IMR-90 (cell line): ENCODE data around the gene LFNG. TPM values are rescaled to one million over a fixed set of nuclear protein-coding genes. Genes with fewer than 3 reads are reported as not detected.

Experiments used
- ATAC-seq: fragments of 200-7000 bp; cut with Tn5 transposase; 2 replicates; pipeline ENCODE4 v1.9.1; 2020; ENCODE audit warnings: low read depth, mild to moderate bottlenecking, moderate library complexity
- BruUV-seq: library from RNA; stranded (reverse); fragments of 400-500 nt; replicated peaks from 2 replicates; lab custom pipeline; 2021; lab: Mats Ljungman, UMichigan
- CTCF ChIA-PET: fragments of 300-600 bp; formaldehyde crosslinking; extraction: SDS; loops from one replicate; lab custom pipeline; 2021; ENCODE audit warnings: antibody characterized with exemption; lab: Yijun Ruan, JAX
- POLR2A ChIA-PET: fragments of 300-600 bp; sonication (Branson Sonifier 250); formaldehyde crosslinking; loops from one replicate; lab custom pipeline; 2022; ENCODE audit warnings: antibody characterized with exemption; ENCODE audit not compliant: unreplicated experiment; lab: Charles Lee
- DNase-seq: peaks from one replicate; pipeline ENCODE4 v3.0.0; 2013
- H2AFZ ChIP-seq: replicated peaks from 2 replicates; pipeline ENCODE3; 2013; ENCODE audit warnings: low read length, mild to moderate bottlenecking; ENCODE audit not compliant: poor library complexity
- H2AK5ac ChIP-seq: 2 replicates; pipeline ENCODE4 v1.6.1; 2013; ENCODE audit warnings: low read depth, low read length, inconsistent platforms
- H2AK9ac ChIP-seq: replicated peaks from 2 replicates; pipeline ENCODE3; 2013; ENCODE audit warnings: mild to moderate bottlenecking, low read depth, low read length, moderate library complexity; ENCODE audit not compliant: poor library complexity
- H2BK120ac ChIP-seq: 2 replicates; pipeline ENCODE4 v1.6.1; 2013; ENCODE audit warnings: low read depth, low read length, inconsistent platforms
- H2BK15ac ChIP-seq: 3 replicates; pipeline ENCODE4 v1.6.1; 2013; ENCODE audit warnings: low read depth, low read length, inconsistent platforms
- H2BK20ac ChIP-seq: 2 replicates; pipeline ENCODE4 v1.6.1; 2013; ENCODE audit warnings: low read depth, mild to moderate bottlenecking, inconsistent platforms, low read length, moderate library complexity
- H2BK5ac ChIP-seq: 2 replicates; pipeline ENCODE4 v1.6.1; 2013; ENCODE audit warnings: mild to moderate bottlenecking, low read depth, low read length, inconsistent platforms; ENCODE audit not compliant: poor library complexity, severe bottlenecking
- H3K14ac ChIP-seq: replicated peaks from 2 replicates; pipeline ENCODE4 v1.6.1; 2013; ENCODE audit warnings: low read depth, low read length, inconsistent platforms
- H3K18ac ChIP-seq: 2 replicates; pipeline ENCODE4 v1.6.1; 2013; ENCODE audit warnings: low read depth, low read length, control low read depth
- H3K23ac ChIP-seq: 2 replicates; pipeline ENCODE4 v1.6.1; 2013; ENCODE audit warnings: low read depth, low read length, inconsistent platforms
- H3K27ac ChIP-seq: 2 replicates; pipeline ENCODE4 v1.5.1; 2013; ENCODE audit warnings: mild to moderate bottlenecking, control low read depth, low read length; ENCODE audit not compliant: insufficient read depth
- H3K27me3 ChIP-seq: 2 replicates; pipeline ENCODE4 v1.6.1; 2013; ENCODE audit warnings: low read length; ENCODE audit not compliant: control insufficient read depth, insufficient read depth
- H3K36me3 ChIP-seq: 2 replicates; pipeline ENCODE4 v1.6.1; 2013; ENCODE audit warnings: low read length, mixed read lengths; ENCODE audit not compliant: control insufficient read depth, insufficient read depth
- H3K4ac ChIP-seq: 2 replicates; pipeline ENCODE4 v1.6.1; 2013; ENCODE audit warnings: low read depth, low read length, inconsistent platforms
- H3K4me1 ChIP-seq: 2 replicates; pipeline ENCODE4 v1.6.1; 2013; ENCODE audit warnings: low read length, mixed read lengths; ENCODE audit not compliant: control insufficient read depth, insufficient read depth
- H3K4me2 ChIP-seq: 2 replicates; pipeline ENCODE4 v1.6.1; 2013; ENCODE audit warnings: low read depth, mild to moderate bottlenecking, control low read depth, low read length, moderate library complexity
- H3K4me3 ChIP-seq: 2 replicates; pipeline ENCODE4 v1.5.1; 2013; ENCODE audit warnings: low read depth, mild to moderate bottlenecking, control low read depth, low read length, moderate library complexity; ENCODE audit not compliant: insufficient read depth
- H3K56ac ChIP-seq: 2 replicates; pipeline ENCODE4 v1.6.1; 2013; ENCODE audit warnings: low read length, inconsistent platforms; ENCODE audit not compliant: insufficient read depth; ENCODE audit errors: extremely low read depth
- H3K79me1 ChIP-seq, 2 experiments: 2 replicates each; pipeline ENCODE4 v1.6.1; 2013; ENCODE audit warnings: low read length in 2 of 2, inconsistent platforms in 1 of 2, low read depth in 1 of 2
- H3K9ac ChIP-seq: 2 replicates; pipeline ENCODE4 v1.6.1; 2013; ENCODE audit warnings: low read depth, low read length, control low read depth
- H3K9me1 ChIP-seq: 2 replicates; pipeline ENCODE4 v1.6.1; 2013; ENCODE audit warnings: low read length, inconsistent platforms; ENCODE audit not compliant: insufficient read depth
- H3K9me3 ChIP-seq: 2 replicates; pipeline ENCODE4 v1.6.1; 2013; ENCODE audit warnings: low read length; ENCODE audit not compliant: control insufficient read depth, insufficient read depth
- H4K20me1 ChIP-seq: 2 replicates; pipeline ENCODE4 v1.6.1; 2013; ENCODE audit warnings: low read length, inconsistent platforms; ENCODE audit not compliant: insufficient read depth
- H4K5ac ChIP-seq: 2 replicates; pipeline ENCODE4 v1.6.1; 2013; ENCODE audit warnings: mild to moderate bottlenecking, low read depth, low read length, control low read depth
- H4K8ac ChIP-seq, 2 experiments: 2 replicates each; pipeline ENCODE4 v1.6.1; 2013; ENCODE audit warnings: low read depth in 2 of 2, low read length in 2 of 2, control low read depth in 1 of 2, inconsistent platforms in 1 of 2
- H4K91ac ChIP-seq: 2 replicates; pipeline ENCODE4 v1.6.1; 2013; ENCODE audit warnings: low read depth, low read length, inconsistent platforms; ENCODE audit not compliant: insufficient read depth
- BHLHE40 ChIP-seq: fragments of 150-350 bp; IDR thresholded peaks from 2 replicates; pipeline ENCODE4 v1.6.1; 2016; ENCODE audit warnings: mild to moderate bottlenecking, low read depth, low read length
- CHD1 ChIP-seq: IDR thresholded peaks from 2 replicates; pipeline ENCODE4 v1.6.1; 2012; ENCODE audit warnings: low read depth, low read length, improper control_type of control experiment
- ELK1 ChIP-seq: fragments of 150-350 bp; IDR thresholded peaks from 2 replicates; pipeline ENCODE4 v1.6.1; 2016; ENCODE audit warnings: low read depth, mild to moderate bottlenecking, low read length, moderate library complexity, borderline replicate concordance
- MAFK ChIP-seq: IDR thresholded peaks from 2 replicates; pipeline ENCODE4 v1.6.1; 2012; ENCODE audit warnings: low read depth, low read length, improper control_type of control experiment
- MAZ ChIP-seq: IDR thresholded peaks from 2 replicates; pipeline ENCODE4 v1.6.1; 2012; ENCODE audit warnings: low read depth, mild to moderate bottlenecking, low read length, improper control_type of control experiment, moderate library complexity, borderline replicate concordance
- MXI1 ChIP-seq: IDR thresholded peaks from 2 replicates; pipeline ENCODE4 v1.6.1; 2012; ENCODE audit warnings: low read depth, mild to moderate bottlenecking, low read length, moderate library complexity, borderline replicate concordance
- POLR2A ChIP-seq: IDR thresholded peaks from 2 replicates; pipeline ENCODE4 v1.6.1; 2012; ENCODE audit warnings: mild to moderate bottlenecking, low read depth, low read length
- RCOR1 ChIP-seq: IDR thresholded peaks from 2 replicates; pipeline ENCODE4 v1.6.1; 2012; ENCODE audit warnings: mild to moderate bottlenecking, low read length, improper control_type of control experiment; ENCODE audit not compliant: insufficient replicate concordance
- RFX5 ChIP-seq: IDR thresholded peaks from 2 replicates; pipeline ENCODE4 v1.8.0; 2012; ENCODE audit warnings: low read depth, mild to moderate bottlenecking, low read length, moderate library complexity
- WGBS, 2 experiments: methylation state at CpG; one replicate each; pipeline versions ENCODE4 v1.1.5 to v1.1.7; 2013; ENCODE audit warnings: missing lambda C conversion rate in 2 of 2; ENCODE audit not compliant: insufficient read length in 1 of 2; ENCODE audit errors: extremely low coverage in 2 of 2; 5-methylcytosine and 5-hydroxymethylcytosine counted together
- dilution Hi-C: fragments of 300-500 bp; cut with HindIII; formaldehyde crosslinking; loops from one replicate; pipeline ENCODE4 v1.14.3; 2018; ENCODE audit warnings: low sequenced_read_pairs; ENCODE audit not compliant: unreplicated experiment
- in situ Hi-C: fragments of 300-500 bp; cut with MboI; formaldehyde crosslinking; loops from 3 replicates; pipeline ENCODE4 v1.14.3; 2019; ENCODE audit warnings: low sequenced_read_pairs, inconsistent platforms, mixed read lengths
- intact Hi-C: fragments of 100-400 bp; cut with micrococcal nuclease; formaldehyde crosslinking; loops from 2 replicates; pipeline ENCODE4 v1.10.0; 2022
- polyA plus RNA-seq, 3 experiments: library from polyadenylated mRNA; depleted of rRNA; stranded (reverse); fragments of >200 nt; gene quantifications; 2 replicates each; pipeline ENCODE4 v1.2.3, GENCODE V29; 2012; ENCODE audit warnings: low replicate concordance in 1 of 3
- total RNA-seq: library from RNA; depleted of rRNA; stranded (reverse); fragments of >200 nt; gene quantifications from 2 replicates; pipeline ENCODE4 v1.2.3, GENCODE V29; 2012
- TF ChIP-seq, protein P1 (sequence below): fragments of 150-350 bp; IDR thresholded peaks from 2 replicates; pipeline ENCODE4 v1.6.1; 2017; ENCODE audit warnings: mild to moderate bottlenecking, antibody characterized with exemption, low read length, low read depth

LFNG gene
- total and polyA plus RNA-seq, 2 of the 4 experiments (the other 2 are of a cell fraction): 1.8 to 5.1 TPM

GRCh38 chr7:2546776-2547586 is 27.4 kb downstream of the LFNG start (continued):
- TF ChIP-seq RCOR1: no peak

DNA sequence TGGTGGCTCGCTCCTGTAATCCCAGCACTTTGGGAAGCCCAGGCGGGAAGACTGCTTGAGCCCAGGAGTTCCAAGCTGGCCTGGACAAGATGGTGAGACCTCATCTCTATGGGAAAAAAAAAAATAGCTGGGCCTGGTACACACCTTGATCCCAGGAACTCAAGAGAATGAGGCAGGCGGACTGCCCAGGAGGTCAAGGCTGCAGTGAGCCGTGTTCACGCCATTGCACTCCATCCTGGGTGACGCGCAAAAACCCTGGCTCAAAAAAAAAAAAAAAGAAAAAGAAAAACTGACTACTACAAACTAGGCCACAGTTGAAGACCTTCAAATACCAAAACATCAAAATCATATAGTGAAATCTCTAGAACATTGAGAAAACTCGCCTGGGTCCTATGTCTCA is 31.8 kb downstream of the LFNG start:
- Histone ChIP-seq H4K5ac (no peak overlapping the region), H3K23ac (no peak overlapping the region), H3K27me3 (no peaks in the 10 kb centered on the region), H3K4me1 (peaks cover 7% of the 10 kb centered on the region), H2AK5ac (no peak overlapping the region), H3K4me3 (no peak overlapping the region), H3K36me3 (peaks cover 19% of the 10 kb centered on the region), H2BK5ac (no peak overlapping the region), H2BK120ac (no peak overlapping the region), H2BK20ac (no peak overlapping the region), H4K91ac (no peak overlapping the region), H3K18ac (no peak overlapping the region), H3K9me3 (no peaks in the 10 kb centered on the region), H3K56ac (no peak overlapping the region), H3K9me1 (peaks cover 5% of the 10 kb centered on the region; the same call in 1 of the 2 replicates), H4K20me1 (peaks cover 6% of the 10 kb centered on the region; the same call in 1 of the 2 replicates), H3K9ac (no peak overlapping the region), H3K4me2 (no peak overlapping the region), H3K14ac (no peak overlapping the region), H4K8ac (no peak overlapping the region), H3K79me1 (peaks cover 13 to 32% of the 10 kb centered on the region in 2 experiments), H3K4ac (no peak overlapping the region), H2BK15ac (no peak overlapping the region), H2AK9ac (no peak overlapping the region), H2AFZ (no peak overlapping the region), H3K27ac (no peak overlapping the region)
- DNase-seq: no peak
- ATAC-seq: no peak
- no TSS peak for BruUV-seq
- WGBS, 2 experiments: 94% methylated on average over 5 of the region's 8 CpGs; no CpG with 5 or more reads in 1 of the 2 experiments
- intact Hi-C loops (no loop called here), in situ Hi-C loops (no loop called here), dilution Hi-C loops (no loop called here)
- POLR2A ChIA-PET: interaction anchor here (0.6 kb wide), 1 partner anchor 53 kb away, joined by 3 read pairs; no protein-coding TSS in a partner anchor
- TF ChIP-seq MAFK (no peak), CHD1 (no peak), MXI1 (no peak), BHLHE40 (no peak), RCOR1 (no peak), POLR2A (no peak), MAZ (no peak), ELK1 (no peak), RFX5 (no peak)
- TF ChIP-seq, protein P1, sequence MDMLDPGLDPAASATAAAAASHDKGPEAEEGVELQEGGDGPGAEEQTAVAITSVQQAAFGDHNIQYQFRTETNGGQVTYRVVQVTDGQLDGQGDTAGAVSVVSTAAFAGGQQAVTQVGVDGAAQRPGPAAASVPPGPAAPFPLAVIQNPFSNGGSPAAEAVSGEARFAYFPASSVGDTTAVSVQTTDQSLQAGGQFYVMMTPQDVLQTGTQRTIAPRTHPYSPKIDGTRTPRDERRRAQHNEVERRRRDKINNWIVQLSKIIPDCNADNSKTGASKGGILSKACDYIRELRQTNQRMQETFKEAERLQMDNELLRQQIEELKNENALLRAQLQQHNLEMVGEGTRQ: no peak
- CTCF ChIA-PET: no interaction called here
